MV-4-11 (cell line): ENCODE data around the gene TP53TG3D.
"Not testable (repeated sequence)": the region's sequence is repeated elsewhere in the genome, so short reads cannot be mapped to it uniquely, and the experiment has no call there.

Source experiments
- DNase-seq: peaks from one replicate; lab custom pipeline; 2025; lab: John Stamatoyannopoulos, UW

TP53TG3D gene, protein sequence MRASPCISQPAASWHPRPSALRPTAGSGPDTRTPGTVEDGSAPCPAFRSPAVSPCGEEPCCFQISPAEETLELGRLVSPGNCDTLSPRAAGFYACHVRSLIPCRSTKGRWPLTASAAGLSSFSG

DNA sequence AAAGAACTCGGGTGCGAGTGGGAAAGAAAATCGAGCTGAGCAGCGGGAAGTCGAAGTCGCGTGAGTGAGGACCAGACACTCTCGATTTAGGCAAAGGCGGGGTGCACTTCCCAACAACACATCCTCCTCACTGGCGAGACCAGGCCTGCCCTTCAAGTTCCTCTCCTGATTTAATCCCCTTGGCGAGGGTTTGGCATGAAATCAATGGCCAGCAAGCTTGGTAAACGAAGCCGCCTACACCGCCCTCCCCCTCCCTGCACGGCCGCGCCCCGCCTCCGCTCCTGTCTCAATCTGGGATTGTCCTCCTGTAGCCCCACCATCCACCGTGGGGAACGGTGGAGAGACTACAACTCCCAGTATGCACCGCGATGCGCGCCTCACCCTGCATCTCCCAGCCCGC, at the start of gene TP53TG3D:
TSS of gene TP53TG3D (plus strand) at position 301 of the 400 bp plus-strand sequence. CDS start at position 369, 68 bp downstream.
- not testable (repeated sequence) for DNase-seq

DNA sequence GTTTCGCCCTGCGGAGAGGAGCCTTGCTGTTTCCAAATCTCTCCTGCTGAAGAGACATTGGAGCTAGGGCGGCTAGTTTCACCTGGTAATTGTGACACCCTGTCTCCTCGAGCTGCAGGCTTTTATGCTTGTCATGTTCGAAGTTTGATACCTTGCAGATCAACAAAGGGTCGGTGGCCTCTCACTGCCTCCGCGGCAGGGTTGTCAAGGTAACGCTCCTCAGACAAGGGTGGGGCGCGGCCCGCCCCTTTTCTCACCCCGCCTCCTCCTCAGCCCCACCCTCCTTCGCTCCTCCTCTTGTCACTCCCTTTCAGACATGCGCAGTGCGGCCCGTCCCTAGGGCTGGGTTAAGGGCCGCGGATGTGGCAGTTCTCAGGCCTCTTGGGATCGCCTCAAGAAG, 421 bp downstream of the TP53TG3D start:
- DNase-seq = not testable (repeated sequence)

DNA sequence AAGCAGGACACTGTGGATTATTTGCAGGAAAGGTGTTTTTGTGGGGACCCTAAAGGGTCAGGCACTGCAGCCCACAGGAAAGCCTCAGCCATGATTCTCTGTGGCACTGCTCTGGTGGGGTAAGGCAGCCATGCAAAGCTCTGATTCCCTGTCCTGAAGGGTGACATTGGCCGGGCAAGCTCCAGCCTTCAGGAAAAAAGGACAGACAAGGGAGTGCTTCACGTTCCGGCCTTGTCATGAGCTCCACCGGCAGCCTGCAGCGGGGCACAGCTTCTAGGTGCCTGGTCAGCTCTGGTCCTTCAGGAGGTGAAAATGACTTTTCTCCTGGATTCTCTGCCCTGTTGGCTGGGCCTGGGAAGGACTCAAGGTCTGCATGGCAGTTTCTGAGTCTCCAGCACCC, 8.4 kb downstream of the TP53TG3D start:
- not testable (repeated sequence) for DNase-seq

DNA sequence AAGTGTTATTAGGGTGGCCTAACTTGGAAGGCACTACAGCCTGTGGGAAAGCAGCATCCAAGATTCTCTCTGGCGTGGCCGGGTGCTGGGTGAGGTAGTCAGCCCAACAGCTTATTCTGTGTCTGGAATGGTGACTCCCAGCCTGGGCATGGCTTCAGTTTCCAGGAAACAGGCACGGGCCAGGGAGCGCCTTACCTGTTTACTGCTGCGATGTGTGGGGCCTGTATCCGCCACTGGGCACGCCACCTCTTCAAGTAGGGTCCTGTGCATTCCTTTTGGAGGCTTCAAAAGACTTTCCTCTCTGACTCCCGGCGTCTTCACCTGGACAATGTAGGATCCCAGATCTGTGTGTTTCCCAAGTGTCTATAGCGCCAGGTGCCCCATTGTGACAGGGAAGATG, 10.5 kb downstream of the TP53TG3D start:
- DNase-seq = not testable (repeated sequence)

DNA sequence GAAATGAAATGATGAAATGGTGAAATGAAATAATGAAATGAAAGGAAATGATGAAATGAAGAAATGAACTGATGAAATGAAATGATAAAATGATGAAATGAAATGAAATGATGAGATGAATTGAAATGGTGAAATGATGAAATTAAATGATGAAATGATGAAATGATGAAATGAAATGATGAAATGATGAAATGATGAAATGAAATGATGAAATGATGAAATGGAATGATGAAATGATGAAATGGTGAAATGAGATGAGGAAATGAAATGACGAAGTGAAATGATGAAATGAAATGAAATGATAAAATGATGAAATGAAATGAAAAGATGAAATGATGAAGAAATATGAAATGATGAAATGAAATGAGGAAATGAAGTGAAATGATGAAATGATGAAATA, 28.8 kb downstream of the TP53TG3D start:
- DNase-seq = not testable (repeated sequence)

DNA sequence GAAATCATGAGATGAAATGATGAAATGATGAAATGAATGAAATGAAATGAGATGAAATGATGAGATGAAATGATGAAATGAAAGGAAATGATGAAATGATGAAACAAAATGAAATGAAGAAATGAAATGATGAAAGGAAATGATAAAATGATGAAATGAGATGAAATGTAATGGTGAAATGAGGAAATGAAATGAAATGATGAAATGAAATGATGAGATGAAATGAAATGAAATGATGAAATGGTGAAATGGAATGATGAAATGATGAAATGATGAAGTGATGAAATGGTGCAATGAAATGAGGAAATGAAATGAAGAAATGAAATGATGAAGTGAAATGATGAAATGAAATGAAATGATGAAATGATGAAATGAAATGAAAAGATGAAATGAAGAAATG, 29.9 kb downstream of the TP53TG3D start:
- not testable (repeated sequence) for DNase-seq

DNA sequence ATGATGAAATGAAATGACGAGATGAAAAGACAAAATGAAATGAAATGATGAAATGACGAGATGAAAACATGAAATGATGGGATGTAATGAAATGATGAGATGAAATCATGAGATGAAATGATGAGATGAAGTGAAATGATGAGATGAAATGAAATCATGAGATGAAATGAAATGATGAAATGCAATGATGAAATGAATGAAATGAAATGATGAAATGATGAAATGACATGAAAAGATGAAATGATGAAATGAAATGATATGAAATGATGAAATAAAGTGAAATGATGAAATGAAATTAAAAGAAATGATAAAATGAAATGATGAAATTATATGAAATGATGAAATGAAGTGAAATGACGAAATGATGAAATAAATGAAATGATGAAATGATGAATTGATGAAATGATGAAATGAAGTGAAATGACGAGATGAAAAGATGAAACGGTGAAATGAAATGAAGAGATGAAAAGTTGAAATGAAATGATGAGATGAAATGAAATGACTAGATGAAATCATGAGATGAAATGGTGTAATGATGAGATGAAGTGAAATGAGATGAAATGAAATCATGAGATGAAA, 30.9 kb downstream of the TP53TG3D start:
- not testable (repeated sequence) for DNase-seq

DNA sequence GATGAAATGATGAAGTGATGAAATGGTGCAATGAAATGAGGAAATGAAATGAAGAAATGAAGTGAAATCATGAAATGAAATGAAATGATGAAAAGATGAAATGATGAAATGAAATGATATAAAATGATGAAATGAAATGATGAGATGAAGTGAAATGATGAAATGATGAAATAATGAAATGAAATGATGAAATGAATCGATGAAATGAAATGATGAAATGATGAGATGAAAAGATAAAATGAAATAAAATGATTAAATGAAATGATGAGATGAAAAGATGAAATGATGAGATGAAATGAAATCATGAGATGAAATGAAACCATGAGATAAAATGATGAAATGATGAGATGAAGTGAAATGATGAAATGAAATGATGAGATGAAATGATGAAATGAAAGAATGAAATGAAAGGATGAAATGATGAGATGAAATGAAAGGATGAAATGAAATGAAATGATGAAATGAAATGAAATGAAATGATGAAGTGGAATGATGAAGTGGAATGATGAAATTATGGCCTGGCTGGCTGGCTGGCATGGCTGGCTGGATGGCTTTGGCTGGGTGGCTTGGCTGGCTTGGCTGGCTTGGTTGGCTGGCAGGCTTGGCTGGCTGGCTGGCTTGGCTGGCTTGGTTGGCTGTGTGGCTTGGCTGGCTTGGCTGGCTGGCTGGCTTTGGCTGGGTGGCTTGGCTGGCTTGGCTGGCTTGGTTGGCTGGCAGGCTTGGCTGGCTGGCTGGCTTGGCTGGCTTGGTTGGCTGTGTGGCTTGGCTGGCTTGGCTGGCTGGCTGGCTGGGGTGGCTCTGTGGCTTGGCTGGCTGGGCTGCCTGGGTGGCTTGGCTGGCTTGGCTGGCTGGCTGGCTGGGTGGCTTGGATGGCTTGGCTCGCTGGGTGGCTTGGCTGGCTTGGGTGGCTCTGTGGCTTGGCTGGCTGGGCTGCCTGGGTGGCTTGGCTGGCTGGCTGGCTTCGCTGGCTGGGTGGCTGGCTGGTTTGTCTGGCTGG, 32.0 kb downstream of the TP53TG3D start:
- not testable (repeated sequence) for DNase-seq

DNA sequence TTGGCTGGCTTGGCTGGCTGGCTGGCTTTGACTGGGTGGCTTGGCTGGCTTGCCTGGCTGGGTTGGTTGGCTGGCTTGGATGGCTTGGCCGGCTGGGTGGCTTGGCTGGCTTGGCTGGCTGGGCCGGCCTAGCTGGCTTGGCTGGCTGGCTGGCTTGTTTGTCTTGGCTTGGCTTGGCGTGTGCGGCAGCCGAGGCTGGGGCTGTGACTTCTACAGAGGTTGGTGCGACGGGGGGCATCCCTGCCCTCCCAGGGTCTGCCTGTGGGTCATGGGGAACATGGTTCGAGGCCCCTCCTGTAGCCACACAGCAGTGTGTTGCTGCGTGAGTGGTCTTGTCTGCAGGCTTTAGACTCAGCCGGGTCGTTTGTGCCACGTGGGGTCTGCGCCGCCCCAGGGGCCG, 33.1 kb downstream of the TP53TG3D start:
- not testable (repeated sequence) for DNase-seq

DNA sequence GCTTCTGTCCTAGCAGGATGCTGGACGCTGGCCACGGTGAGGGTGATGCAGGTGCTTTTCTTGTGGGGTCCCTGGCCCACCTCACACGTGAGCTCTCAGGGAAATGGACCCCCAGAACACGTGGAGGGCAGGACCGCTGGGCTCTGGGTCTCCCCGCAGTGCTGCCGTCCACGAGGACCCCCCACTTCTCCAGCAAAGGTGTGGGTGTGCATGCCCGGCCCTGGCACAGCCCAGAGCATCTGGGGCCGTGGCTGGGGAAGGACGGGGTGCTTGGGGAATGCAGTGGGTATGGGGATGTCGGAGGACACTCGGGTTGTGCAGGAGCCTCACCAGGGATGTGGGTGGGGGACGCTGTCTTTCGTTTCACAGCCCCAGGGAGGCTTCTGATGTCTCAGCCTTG, 34.7 kb downstream of the TP53TG3D start:
- not testable (repeated sequence) for DNase-seq

DNA sequence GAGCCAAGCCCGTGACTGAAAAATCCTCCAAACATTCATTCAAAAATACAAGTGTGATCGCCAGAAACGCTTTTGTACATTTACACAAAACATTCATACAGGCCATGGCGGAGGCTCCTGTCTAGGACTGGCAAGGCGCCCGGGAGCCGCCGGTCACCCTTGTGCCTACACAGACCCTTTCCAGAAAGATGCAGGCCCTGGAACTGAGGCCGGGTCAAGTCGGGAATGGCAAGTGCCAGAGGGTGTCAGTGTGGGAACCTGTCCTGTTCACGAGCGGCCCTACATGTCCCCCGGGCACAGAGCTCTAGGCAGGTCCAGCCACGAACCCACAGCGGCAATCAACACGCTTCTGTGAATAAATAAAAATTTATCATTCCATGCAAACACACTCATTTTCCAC, 36.1 kb downstream of the TP53TG3D start:
- DNase-seq = not testable (repeated sequence)

DNA sequence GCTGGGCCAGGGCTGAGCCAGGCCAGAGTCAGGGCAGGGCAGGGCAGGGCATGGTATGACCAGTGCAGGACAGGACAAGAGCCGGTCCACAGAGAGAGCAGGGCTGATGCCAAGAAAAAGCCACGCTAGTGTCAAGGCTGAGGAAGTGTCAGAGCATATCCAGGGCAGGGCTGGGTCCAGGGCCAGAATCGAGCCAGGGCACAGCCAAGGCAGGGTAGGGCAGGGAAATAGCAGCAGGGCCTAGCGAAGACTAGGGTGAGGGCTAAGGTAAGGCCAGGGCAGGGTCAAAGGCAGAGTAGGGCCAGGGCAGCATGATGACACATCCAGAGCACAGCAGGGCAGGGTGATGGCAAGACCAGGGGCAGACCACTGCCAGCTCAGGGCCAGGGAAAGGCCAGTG, 49.7 kb downstream of the TP53TG3D start:
- not testable (repeated sequence) for DNase-seq
